GM12878 (cell line): ENCODE measurements around the gene PAIP2. TPM values are rescaled to one million over a fixed set of nuclear protein-coding genes. Genes with fewer than 3 reads are reported as not detected.

ENCODE experiments used
- ATAC-seq: fragments of 200-7000 bp; cut with Tn5 transposase; 3 replicates; pipeline ENCODE4 v1.9.1; 2020; ENCODE audit warnings: mild to moderate bottlenecking, moderate library complexity
- BruUV-seq: library from RNA; stranded (reverse); fragments of 400-500 nt; replicated peaks from 2 replicates; lab custom pipeline; 2021; lab: Mats Ljungman, UMichigan
- CTCF ChIA-PET: fragments of 300-600 bp; sonication (Branson Sonifier 250); formaldehyde crosslinking; extraction: SDS; loops from one replicate; lab custom pipeline; 2021; ENCODE audit warnings: inconsistent platforms; lab: Yijun Ruan, JAX
- POLR2A ChIA-PET: fragments of 350-600 bp; formaldehyde crosslinking; extraction: SDS; loops from one replicate; lab custom pipeline; 2021; ENCODE audit warnings: inconsistent platforms; lab: Charles Lee
- RAD21 ChIA-PET: fragments of 300-600 bp; sonication (Branson Sonifier 250); formaldehyde crosslinking; loops from one replicate; lab custom pipeline; 2023; ENCODE audit warnings: antibody characterized with exemption; ENCODE audit not compliant: unreplicated experiment; lab: Charles Lee
- SMC1A ChIA-PET: fragments of 300-600 bp; sonication (Branson Sonifier 250); formaldehyde crosslinking; loops from one replicate; lab custom pipeline; 2023; ENCODE audit not compliant: unreplicated experiment, uncharacterized antibody; lab: Charles Lee
- DNase-seq: peaks from one replicate; pipeline ENCODE4 v3.0.0-alpha.2; 2011; ENCODE audit warnings: low read depth, low spot score
- FAIRE-seq: peaks from 3 replicates; lab custom pipeline; 2011; peaks lifted over from hg19 to GRCh38; lab: Jason Lieb, UNC
- H2AFZ ChIP-seq: 2 replicates; pipeline ENCODE4 v1.6.0; 2011; ENCODE audit warnings: low read depth, low read length, control low read depth; ENCODE audit not compliant: control insufficient read depth
- H3K27ac ChIP-seq: 2 replicates; pipeline ENCODE4 v1.5.1; 2011; ENCODE audit warnings: control low read depth; ENCODE audit not compliant: control insufficient read depth, insufficient read depth
- H3K27me3 ChIP-seq, 2 experiments: replicated peaks in 1 of 2; 2 replicates each; pipeline versions ENCODE4 v1.6.0 to v1.6.1; 2011; ENCODE audit warnings: low read length in 1 of 2; ENCODE audit not compliant: control insufficient read depth in 2 of 2, insufficient read depth in 2 of 2
- H3K36me3 ChIP-seq, 2 experiments: 2 replicates each; pipeline ENCODE4 v1.5.1; 2011; ENCODE audit warnings: low read length in 1 of 2; ENCODE audit not compliant: control insufficient read depth in 2 of 2, insufficient read depth in 2 of 2
- H3K4me1 ChIP-seq: 2 replicates; pipeline ENCODE4 v1.6.1; 2011; ENCODE audit warnings: mild to moderate bottlenecking, low read length, moderate library complexity, mixed read lengths; ENCODE audit not compliant: control insufficient read depth, insufficient read depth
- H3K4me2 ChIP-seq: 2 replicates; pipeline ENCODE4 v1.6.0; 2011; ENCODE audit warnings: control low read depth; ENCODE audit not compliant: control insufficient read depth, insufficient read depth
- H3K4me3 ChIP-seq: fragments of 200-600 bp; sonication (generic); 2 replicates; pipeline ENCODE4 v1.5.1; 2016
- H3K79me2 ChIP-seq: 2 replicates; pipeline ENCODE4 v1.6.0; 2011; ENCODE audit warnings: low read length; ENCODE audit not compliant: control insufficient read depth, insufficient read depth
- H3K9ac ChIP-seq: 2 replicates; pipeline ENCODE4 v1.8.0; 2011; ENCODE audit warnings: low read length, control low read depth, mixed read lengths; ENCODE audit not compliant: control insufficient read depth, insufficient read depth
- H3K9me3 ChIP-seq: replicated peaks from 3 replicates; pipeline ENCODE4 v1.5.1; 2011; ENCODE audit warnings: mild to moderate bottlenecking, low read length; ENCODE audit not compliant: control insufficient read depth, insufficient read depth
- H4K20me1 ChIP-seq: 2 replicates; pipeline ENCODE4 v1.6.0; 2011; ENCODE audit not compliant: control insufficient read depth, insufficient read depth
- E2F8 ChIP-seq: fragments of 450-650 bp; IDR thresholded peaks from 2 replicates; pipeline ENCODE4 v1.6.1; 2018; ENCODE audit warnings: mild to moderate bottlenecking, low read depth, moderate library complexity; ENCODE audit not compliant: partially characterized antibody
- MYC ChIP-seq: IDR thresholded peaks from 2 replicates; pipeline ENCODE4 v1.6.1; 2011; ENCODE audit warnings: mild to moderate bottlenecking, low read length, moderate library complexity, inconsistent platforms; ENCODE audit not compliant: insufficient read depth, insufficient replicate concordance, insufficient read length, severe bottlenecking
- SMC3 ChIP-seq: IDR thresholded peaks from 2 replicates; pipeline ENCODE4 v1.6.1; 2011; ENCODE audit warnings: low read length, improper control_type of control experiment, borderline replicate concordance
- ZNF24 ChIP-seq: fragments of 450-650 bp; IDR thresholded peaks from 2 replicates; pipeline ENCODE4 v1.6.1; 2017; ENCODE audit warnings: antibody characterized with exemption, mild to moderate bottlenecking
- WGBS: methylation state at CpG from one replicate; pipeline ENCODE4 v1.1.6; 2016; ENCODE audit warnings: low lambda C conversion rate; ENCODE audit not compliant: insufficient replicate concordance, insufficient coverage; ENCODE audit errors: missing lambda C conversion rate; 5-methylcytosine and 5-hydroxymethylcytosine counted together
- in situ Hi-C: fragments of 300-500 bp; cut with MboI; formaldehyde crosslinking; loops from 9 replicates; pipeline ENCODE4 v1.14.3; 2018; ENCODE audit warnings: mixed read lengths
- intact Hi-C: fragments of 100-400 bp; cut with micrococcal nuclease; formaldehyde crosslinking; loops from one replicate; pipeline ENCODE4 v1.14.2; 2022; ENCODE audit not compliant: unreplicated experiment
- polyA plus RNA-seq, 11 experiments: library from polyadenylated mRNA; depleted of rRNA in 4 of 11; unstranded in 6 of 11; stranded (reverse) in 5 of 11; fragments of >200 nt; fragmentation: Nextera tagmentation in 4 of 11; fragmentation: Illumina TruSeq in 1 of 11; extraction: Ambion mirVana in 4 of 11; extraction: Trizol in 1 of 11; gene quantifications; 1 replicate in 1 of 11; 2 replicates in 10 of 11; pipeline versions ENCODE4 v1.2.1 to v1.2.3, GENCODE V29; 2011 to 2016; ENCODE audit warnings: inconsistent platforms in 2 of 11, missing spikeins in 2 of 11, low read depth in 1 of 11
- total RNA-seq, 4 experiments: library from RNA; depleted of rRNA in 3 of 4; stranded (reverse); fragments of >200 nt in 3 of 4; fragmentation: Illumina TruSeq in 1 of 4; extraction: Trizol in 1 of 4; gene quantifications; 2 replicates each; pipeline versions ENCODE4 v1.2.1 to v1.2.3, GENCODE V29; 2013 to 2021
- TF ChIP-seq, protein P1 (sequence below): fragments of 450-650 bp; IDR thresholded peaks from 2 replicates; pipeline ENCODE4 v1.6.1; 2017; ENCODE audit warnings: mild to moderate bottlenecking
- TF ChIP-seq, protein P2 (sequence below): fragments of 450-650 bp; IDR thresholded peaks from 2 replicates; pipeline ENCODE4 v1.6.1; 2016; ENCODE audit warnings: mild to moderate bottlenecking
- TF ChIP-seq, protein P3 (sequence below): IDR thresholded peaks from 2 replicates; pipeline ENCODE4 v1.6.1; 2011; ENCODE audit warnings: low read depth, mild to moderate bottlenecking, low read length, moderate library complexity, borderline replicate concordance; ENCODE audit errors: extremely low read depth
- TF ChIP-seq, protein P4 (sequence below), 3 experiments: IDR thresholded peaks in 2 of 3; conservative IDR thresholded peaks in 1 of 3; 2 replicates each; pipeline ENCODE4 v1.5.1; 2011; ENCODE audit warnings: low read depth in 3 of 3, low read length in 3 of 3, mild to moderate bottlenecking in 3 of 3, control low read depth in 2 of 3, moderate library complexity in 2 of 3, inconsistent platforms in 1 of 3, mixed read lengths in 1 of 3; ENCODE audit not compliant: control insufficient read depth in 2 of 3, insufficient read depth in 1 of 3; ENCODE audit errors: extremely low read depth in 1 of 3

Gene PAIP2
- total and polyA plus RNA-seq, 10 of the 15 experiments (the other 5 are each of a cell fraction or from before 2014, with no cell fraction given): 49.9 to 154 (median 102) TPM

- TF ChIP-seq, protein P1, sequence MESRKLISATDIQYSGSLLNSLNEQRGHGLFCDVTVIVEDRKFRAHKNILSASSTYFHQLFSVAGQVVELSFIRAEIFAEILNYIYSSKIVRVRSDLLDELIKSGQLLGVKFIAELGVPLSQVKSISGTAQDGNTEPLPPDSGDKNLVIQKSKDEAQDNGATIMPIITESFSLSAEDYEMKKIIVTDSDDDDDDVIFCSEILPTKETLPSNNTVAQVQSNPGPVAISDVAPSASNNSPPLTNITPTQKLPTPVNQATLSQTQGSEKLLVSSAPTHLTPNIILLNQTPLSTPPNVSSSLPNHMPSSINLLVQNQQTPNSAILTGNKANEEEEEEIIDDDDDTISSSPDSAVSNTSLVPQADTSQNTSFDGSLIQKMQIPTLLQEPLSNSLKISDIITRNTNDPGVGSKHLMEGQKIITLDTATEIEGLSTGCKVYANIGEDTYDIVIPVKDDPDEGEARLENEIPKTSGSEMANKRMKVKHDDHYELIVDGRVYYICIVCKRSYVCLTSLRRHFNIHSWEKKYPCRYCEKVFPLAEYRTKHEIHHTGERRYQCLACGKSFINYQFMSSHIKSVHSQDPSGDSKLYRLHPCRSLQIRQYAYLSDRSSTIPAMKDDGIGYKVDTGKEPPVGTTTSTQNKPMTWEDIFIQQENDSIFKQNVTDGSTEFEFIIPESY: no peak
Measured at GRCh38 chr5:139301808-139302499, 39.7 kb upstream of the PAIP2 start (continued).

- H3K9me3 ChIP-seq: no peaks in the 10 kb centered on the region
- in situ Hi-C loops: no loop called here
- intact Hi-C loops: no loop called here
- FAIRE-seq (no peak), ATAC-seq (no peak), DNase-seq (no peak)
- no peaks in the 10 kb centered on the region for H3K27me3 ChIP-seq
- CTCF ChIA-PET: interaction anchor here (0.6 to 5.4 kb wide), 11 partner anchors 8 to 68 kb away, joined by 3 to 31 read pairs (median 5); partner anchors contain the start of genes MATR3 and PAIP2
- 35% methylated on average over 3 of the region's 3 CpGs for WGBS
- BruUV-seq: no TSS peak
- peaks cover 23% of the 10 kb centered on the region for H3K4me1 ChIP-seq
- no peaks in the 10 kb centered on the region for H3K36me3 ChIP-seq
- no peak overlapping the region for H3K27ac ChIP-seq
- peak overlapping the region; percentile 13 for H3K4me2 ChIP-seq
- H3K4me3 ChIP-seq: no peak overlapping the region
- POLR2A ChIA-PET: interaction anchor here (0.5 to 3.5 kb wide), 16 partner anchors 8 to 429 kb away, joined by 3 to 21 read pairs (median 4); partner anchors contain the start of genes MATR3, MZB1 and PAIP2
- RAD21 ChIA-PET: interaction anchor here (0.7 to 2.8 kb wide), 14 partner anchors 9 to 1416 kb away, joined by 3 to 10 read pairs (median 5); partner anchors contain the start of genes MATR3 and PAIP2
- no peak overlapping the region for H3K9ac ChIP-seq
- no peak for TF ChIP-seq E2F8
- TF ChIP-seq MYC: no peak
- TF ChIP-seq, protein P2, sequence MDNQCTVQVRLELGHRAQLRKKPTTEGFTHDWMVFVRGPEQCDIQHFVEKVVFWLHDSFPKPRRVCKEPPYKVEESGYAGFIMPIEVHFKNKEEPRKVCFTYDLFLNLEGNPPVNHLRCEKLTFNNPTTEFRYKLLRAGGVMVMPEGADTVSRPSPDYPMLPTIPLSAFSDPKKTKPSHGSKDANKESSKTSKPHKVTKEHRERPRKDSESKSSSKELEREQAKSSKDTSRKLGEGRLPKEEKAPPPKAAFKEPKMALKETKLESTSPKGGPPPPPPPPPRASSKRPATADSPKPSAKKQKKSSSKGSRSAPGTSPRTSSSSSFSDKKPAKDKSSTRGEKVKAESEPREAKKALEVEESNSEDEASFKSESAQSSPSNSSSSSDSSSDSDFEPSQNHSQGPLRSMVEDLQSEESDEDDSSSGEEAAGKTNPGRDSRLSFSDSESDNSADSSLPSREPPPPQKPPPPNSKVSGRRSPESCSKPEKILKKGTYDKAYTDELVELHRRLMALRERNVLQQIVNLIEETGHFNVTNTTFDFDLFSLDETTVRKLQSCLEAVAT: no peak
- no peak for TF ChIP-seq ZNF24
- no peak for TF ChIP-seq SMC3
- TF ChIP-seq, protein P3, sequence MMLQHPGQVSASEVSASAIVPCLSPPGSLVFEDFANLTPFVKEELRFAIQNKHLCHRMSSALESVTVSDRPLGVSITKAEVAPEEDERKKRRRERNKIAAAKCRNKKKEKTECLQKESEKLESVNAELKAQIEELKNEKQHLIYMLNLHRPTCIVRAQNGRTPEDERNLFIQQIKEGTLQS: no peak
- TF ChIP-seq, protein P4, sequence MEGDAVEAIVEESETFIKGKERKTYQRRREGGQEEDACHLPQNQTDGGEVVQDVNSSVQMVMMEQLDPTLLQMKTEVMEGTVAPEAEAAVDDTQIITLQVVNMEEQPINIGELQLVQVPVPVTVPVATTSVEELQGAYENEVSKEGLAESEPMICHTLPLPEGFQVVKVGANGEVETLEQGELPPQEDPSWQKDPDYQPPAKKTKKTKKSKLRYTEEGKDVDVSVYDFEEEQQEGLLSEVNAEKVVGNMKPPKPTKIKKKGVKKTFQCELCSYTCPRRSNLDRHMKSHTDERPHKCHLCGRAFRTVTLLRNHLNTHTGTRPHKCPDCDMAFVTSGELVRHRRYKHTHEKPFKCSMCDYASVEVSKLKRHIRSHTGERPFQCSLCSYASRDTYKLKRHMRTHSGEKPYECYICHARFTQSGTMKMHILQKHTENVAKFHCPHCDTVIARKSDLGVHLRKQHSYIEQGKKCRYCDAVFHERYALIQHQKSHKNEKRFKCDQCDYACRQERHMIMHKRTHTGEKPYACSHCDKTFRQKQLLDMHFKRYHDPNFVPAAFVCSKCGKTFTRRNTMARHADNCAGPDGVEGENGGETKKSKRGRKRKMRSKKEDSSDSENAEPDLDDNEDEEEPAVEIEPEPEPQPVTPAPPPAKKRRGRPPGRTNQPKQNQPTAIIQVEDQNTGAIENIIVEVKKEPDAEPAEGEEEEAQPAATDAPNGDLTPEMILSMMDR (IDR thresholded peaks at IDR 0.05 in 2 of 3, conservative IDR thresholded peaks at IDR 0.05 in 1 of 3; ENCODE audit: control insufficient read depth in 2 of 3, extremely low read depth in 1 of 3, insufficient read depth in 1 of 3, low read depth in 3 of 3, low read length in 3 of 3): no peak
- SMC1A ChIA-PET: interaction anchor here (0.7 to 8.0 kb wide), 22 partner anchors 9 to 207 kb away, joined by 3 to 67 read pairs (median 4); partner anchors contain the start of genes MATR3 and PAIP2
- H3K79me2 ChIP-seq: peaks cover 99% of the 10 kb centered on the region
- H2AFZ ChIP-seq: no peak overlapping the region
- peaks cover 19% of the 10 kb centered on the region for H4K20me1 ChIP-seq
Measured at GRCh38 chr5:139304391-139305324, 37.0 kb upstream of the PAIP2 start.
